Stimulated activated naive B cell treated with anti-CD40 and anti-IgM and Interleukin-4, amounts not matched to agents 10 μg/mL and 1 μg/mL and 100 μg/mL, for 72 hours (primary cell): Measurements from ENCODE around the gene PRDM2.

Experiments
- ATAC-seq, 2 donors: fragments of 150-1000 bp; cut with Tn5 transposase; replicated peaks; 2 replicates each; pipeline ENCODE4 v1.10.0; 2021; ENCODE audit warnings: moderate library complexity in 1 of 2
- DNase-seq: peaks from one replicate; pipeline ENCODE4 v3.0.0; 2021
- H3K27ac Mint-ChIP-seq: one replicate; pipeline ENCODE4 v1.8.0; 2022; ENCODE audit warnings: mild to moderate bottlenecking, mixed read lengths
- H3K27me3 Mint-ChIP-seq, 2 donors: one replicate each; pipeline ENCODE4 v1.8.0; 2022; ENCODE audit warnings: mixed read lengths in 2 of 2
- H3K36me3 Mint-ChIP-seq, 2 donors: one replicate each; pipeline ENCODE4 v1.8.0; 2022; ENCODE audit warnings: mixed read lengths in 2 of 2, mild to moderate bottlenecking in 1 of 2
- H3K4me1 Mint-ChIP-seq, 2 donors: one replicate each; pipeline ENCODE4 v1.8.0; 2022; ENCODE audit warnings: mixed read lengths in 2 of 2, mild to moderate bottlenecking in 1 of 2
- H3K4me3 Mint-ChIP-seq, 2 donors: one replicate each; pipeline ENCODE4 v1.8.0; 2022; ENCODE audit warnings: mild to moderate bottlenecking in 2 of 2, mixed read lengths in 2 of 2, moderate library complexity in 1 of 2
- H3K9me3 Mint-ChIP-seq, 2 donors: one replicate each; pipeline ENCODE4 v1.8.0; 2022; ENCODE audit warnings: mixed read lengths in 2 of 2, mild to moderate bottlenecking in 1 of 2

The PRDM2 gene

DNA sequence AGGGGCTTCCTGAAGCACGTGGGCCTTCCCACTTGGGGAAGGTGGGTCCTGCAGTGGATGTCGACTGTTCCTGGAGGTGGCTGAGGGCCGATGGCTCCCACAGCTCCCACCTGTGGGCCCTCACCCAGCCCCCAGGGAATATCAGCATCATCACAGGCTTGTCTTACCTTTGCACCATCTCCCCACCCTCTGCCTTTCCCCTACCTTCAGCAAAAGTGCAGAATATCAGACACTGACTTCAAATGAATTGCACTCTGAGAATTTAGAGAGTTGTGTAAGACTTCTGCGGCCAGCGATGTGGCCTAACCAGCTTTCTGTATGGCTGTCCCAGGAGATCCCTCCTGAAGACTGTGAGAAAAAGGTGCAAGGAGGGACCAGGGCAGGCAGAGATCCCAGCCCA, 105.4 kb downstream of the PRDM2 start:
- ATAC-seq: no peak
- Mint-ChIP-seq H3K27me3 (no peaks in the 10 kb centered on the region), H3K36me3 (peaks cover 37 to 59% of the 10 kb centered on the region in 2 donors), H3K4me1 (peaks cover 46% of the 10 kb centered on the region in 2 donors), H3K9me3 (no peaks in the 10 kb centered on the region), H3K27ac (no peak overlapping the region), H3K4me3 (no peak overlapping the region)
- DNase-seq: no peak

DNA sequence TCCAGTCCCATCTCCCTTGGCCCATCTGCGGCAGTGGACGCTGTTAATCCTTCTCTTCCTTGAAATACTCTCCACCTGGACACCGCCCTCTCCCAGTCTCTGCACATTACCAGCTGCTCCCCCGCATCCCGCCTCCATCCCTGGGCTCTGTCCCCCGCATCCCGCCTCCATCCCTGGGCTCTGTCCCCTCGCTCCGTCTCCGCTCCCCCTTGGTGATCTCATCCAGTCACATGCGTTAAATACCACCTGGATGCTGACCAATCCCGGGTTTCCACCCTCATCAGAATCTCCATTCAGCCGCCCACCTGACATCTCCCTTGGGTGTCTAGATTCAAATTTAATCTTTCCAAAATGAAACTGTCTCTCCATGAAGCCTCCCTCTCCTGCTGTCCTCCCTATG, 106.1 kb downstream of the PRDM2 start:
- H3K27me3 Mint-ChIP-seq: no peaks in the 10 kb centered on the region
- H3K36me3 Mint-ChIP-seq: peaks cover 37 to 59% of the 10 kb centered on the region in 2 donors
- peaks cover 41 to 46% of the 10 kb centered on the region in 2 donors for H3K4me1 Mint-ChIP-seq
- no peak for DNase-seq
- no peak for ATAC-seq
- peak overlapping the region; percentile 65 for H3K27ac Mint-ChIP-seq
- H3K4me3 Mint-ChIP-seq: no peak overlapping the region
- H3K9me3 Mint-ChIP-seq: no peaks in the 10 kb centered on the region

DNA sequence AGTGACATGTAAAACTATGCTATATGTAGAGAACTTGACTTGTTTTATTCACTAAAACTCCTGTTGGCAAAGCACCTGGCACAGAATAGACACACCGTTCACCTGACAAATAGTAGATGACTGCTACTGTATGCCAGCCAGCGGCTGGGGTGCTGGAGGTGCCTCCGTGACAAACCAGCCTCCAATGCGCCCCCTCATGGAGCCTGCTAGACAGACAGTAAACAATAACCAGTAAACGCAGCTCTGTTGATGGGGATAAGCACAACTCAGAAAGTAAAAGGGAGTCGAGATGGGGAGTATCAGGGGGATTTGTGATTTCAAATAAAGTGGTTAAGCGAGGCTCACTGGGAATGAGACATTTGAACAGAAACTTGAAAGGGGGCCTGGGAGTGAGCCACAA, 107.2 kb downstream of the PRDM2 start:
- no peak for ATAC-seq
- Mint-ChIP-seq H3K36me3 (peaks cover 44 to 67% of the 10 kb centered on the region in 2 donors), H3K9me3 (no peaks in the 10 kb centered on the region), H3K4me3 (no peak overlapping the region), H3K4me1 (peaks cover 42 to 52% of the 10 kb centered on the region in 2 donors), H3K27me3 (no peaks in the 10 kb centered on the region), H3K27ac (peak overlapping the region; percentile 43)
- DNase-seq: no peak

DNA sequence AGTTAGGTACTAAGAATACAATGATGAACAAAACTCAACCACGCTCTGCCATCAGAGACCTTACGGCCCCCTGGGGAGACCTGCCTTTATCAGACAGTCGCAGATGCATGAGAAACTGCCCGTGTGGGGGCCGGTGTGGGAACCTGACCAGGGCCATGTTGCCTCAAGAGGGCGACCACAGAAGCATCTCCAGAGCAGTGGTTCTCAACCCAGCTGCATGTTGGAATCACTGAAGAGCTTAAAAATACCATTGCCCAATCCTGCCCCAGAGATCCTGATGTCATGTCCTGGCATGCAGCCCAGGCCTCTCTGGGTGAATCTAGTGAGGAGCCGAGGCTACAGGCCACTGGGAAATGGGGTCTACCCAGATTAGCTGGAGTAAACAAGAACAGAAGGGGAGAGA, 108.7 kb downstream of the PRDM2 start:
- DNase-seq (no peak), ATAC-seq (peak in 1 of 2 donors; percentile 30)
- H3K27ac Mint-ChIP-seq: peak overlapping the region; percentile 44
- peaks cover 39 to 55% of the 10 kb centered on the region in 2 donors for H3K4me1 Mint-ChIP-seq
- H3K4me3 Mint-ChIP-seq: no peak overlapping the region
- no peaks in the 10 kb centered on the region for H3K27me3 Mint-ChIP-seq
- no peaks in the 10 kb centered on the region for H3K9me3 Mint-ChIP-seq
- peaks cover 41 to 64% of the 10 kb centered on the region in 2 donors for H3K36me3 Mint-ChIP-seq

- H3K4me1 Mint-ChIP-seq: peaks cover 42 to 51% of the 10 kb centered on the region in 2 donors
These were observed 109.6 kb downstream of the PRDM2 start for GRCh38 chr1:13809461-13810159.

DNA sequence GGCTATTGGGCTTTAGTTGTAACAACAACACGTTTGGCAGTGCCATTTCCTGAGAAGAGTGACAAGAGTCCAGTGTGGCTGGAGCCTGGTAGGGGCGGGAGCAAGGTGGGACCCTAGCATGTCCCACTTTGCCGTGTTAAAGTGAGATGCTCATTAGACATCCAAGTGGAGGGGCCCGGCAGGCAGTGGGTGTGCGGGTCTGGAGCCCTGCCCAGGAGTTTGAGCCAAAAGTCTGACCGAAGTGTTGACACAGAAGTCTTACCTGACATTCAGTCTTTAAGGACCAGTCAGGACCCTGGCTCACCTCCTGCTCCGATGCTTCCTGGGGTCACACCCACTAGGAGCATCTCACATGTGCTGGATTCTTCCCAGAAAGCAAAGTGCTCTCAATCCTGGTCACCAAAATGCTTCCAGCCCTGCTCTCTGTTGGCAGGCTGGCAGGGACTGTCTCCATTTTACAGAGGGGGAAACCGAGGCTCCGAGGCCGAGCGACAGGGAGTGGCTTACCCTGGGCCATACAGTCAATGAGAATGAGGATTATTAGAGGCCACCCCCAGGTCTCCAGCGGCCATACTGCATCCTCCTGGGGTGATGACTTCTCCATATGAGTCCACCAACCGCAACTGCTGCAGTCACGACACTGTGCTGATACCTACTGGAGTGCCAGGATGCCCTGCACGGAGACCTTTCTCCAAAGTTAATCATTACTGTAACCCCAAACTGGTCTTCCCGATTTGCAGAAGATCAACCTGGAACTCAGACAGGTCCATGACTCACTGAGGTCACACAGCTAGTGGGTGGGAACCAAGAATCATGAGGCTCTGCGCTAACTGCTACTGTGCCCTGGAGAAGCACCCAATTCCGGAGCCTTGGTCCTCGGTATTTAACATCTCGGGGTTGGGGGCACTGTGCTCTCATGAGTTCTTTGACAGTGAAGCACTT, 112.7 kb downstream of the PRDM2 start:
- Mint-ChIP-seq H3K36me3 (peaks cover 31 to 38% of the 10 kb centered on the region in 2 donors), H3K9me3 (no peaks in the 10 kb centered on the region)

More at GRCh38 chr1:13809461-13810159, 109.6 kb downstream of the PRDM2 start:
- no peak for ATAC-seq
- Mint-ChIP-seq H3K36me3 (peaks cover 37 to 57% of the 10 kb centered on the region in 2 donors), H3K4me3 (no peak overlapping the region), H3K27ac (no peak overlapping the region), H3K27me3 (no peaks in the 10 kb centered on the region), H3K9me3 (no peaks in the 10 kb centered on the region)
- DNase-seq: no peak

GRCh38 chr1:13813398-13814012, 113.5 kb downstream of the PRDM2 start:
- no peak overlapping the region for H3K4me3 Mint-ChIP-seq
- H3K27me3 Mint-ChIP-seq: no peaks in the 10 kb centered on the region
- H3K4me1 Mint-ChIP-seq: peaks cover 19 to 27% of the 10 kb centered on the region in 2 donors
- peak; percentile 51 to 53 for ATAC-seq
- DNase-seq: no peak
- H3K27ac Mint-ChIP-seq: no peak overlapping the region
- H3K36me3 Mint-ChIP-seq: peaks cover 32 to 39% of the 10 kb centered on the region in 2 donors
- no peaks in the 10 kb centered on the region for H3K9me3 Mint-ChIP-seq

More for the DNA sequence above, 112.7 kb downstream of the PRDM2 start:
- ATAC-seq (no peak), DNase-seq (no peak)
- Mint-ChIP-seq H3K27me3 (no peaks in the 10 kb centered on the region), H3K27ac (no peak overlapping the region), H3K4me1 (peaks cover 26 to 31% of the 10 kb centered on the region in 2 donors), H3K4me3 (no peak overlapping the region)

- no peak overlapping the region for H3K4me3 Mint-ChIP-seq
- H3K27ac Mint-ChIP-seq: no peak overlapping the region
These were observed 114.1 kb downstream of the PRDM2 start for GRCh38 chr1:13814131-13814530.

GRCh38 chr1:13816016-13816760, 116.2 kb downstream of the PRDM2 start:
- Mint-ChIP-seq H3K4me3 (no peak overlapping the region), H3K36me3 (peaks cover 27 to 28% of the 10 kb centered on the region in 2 donors), H3K9me3 (no peaks in the 10 kb centered on the region), H3K27ac (no peak overlapping the region), H3K27me3 (no peaks in the 10 kb centered on the region), H3K4me1 (peaks cover 13% of the 10 kb centered on the region in 2 donors)
- no peak for DNase-seq
- no peak for ATAC-seq

More at GRCh38 chr1:13814131-13814530, 114.1 kb downstream of the PRDM2 start:
- H3K9me3 Mint-ChIP-seq: no peaks in the 10 kb centered on the region
- ATAC-seq (no peak), DNase-seq (no peak)
- peaks cover 13 to 24% of the 10 kb centered on the region in 2 donors for H3K4me1 Mint-ChIP-seq
- peaks cover 32 to 36% of the 10 kb centered on the region in 2 donors for H3K36me3 Mint-ChIP-seq
- no peaks in the 10 kb centered on the region for H3K27me3 Mint-ChIP-seq

- Mint-ChIP-seq H3K36me3 (peaks cover 24 to 30% of the 10 kb centered on the region in 2 donors), H3K27me3 (no peaks in the 10 kb centered on the region), H3K9me3 (no peaks in the 10 kb centered on the region), H3K4me3 (no peak overlapping the region), H3K27ac (no peak overlapping the region), H3K4me1 (peaks cover 4 to 8% of the 10 kb centered on the region in 2 donors)
- DNase-seq: no peak
- no peak for ATAC-seq
These were observed 117.9 kb downstream of the PRDM2 start for GRCh38 chr1:13817906-13818305.

DNA sequence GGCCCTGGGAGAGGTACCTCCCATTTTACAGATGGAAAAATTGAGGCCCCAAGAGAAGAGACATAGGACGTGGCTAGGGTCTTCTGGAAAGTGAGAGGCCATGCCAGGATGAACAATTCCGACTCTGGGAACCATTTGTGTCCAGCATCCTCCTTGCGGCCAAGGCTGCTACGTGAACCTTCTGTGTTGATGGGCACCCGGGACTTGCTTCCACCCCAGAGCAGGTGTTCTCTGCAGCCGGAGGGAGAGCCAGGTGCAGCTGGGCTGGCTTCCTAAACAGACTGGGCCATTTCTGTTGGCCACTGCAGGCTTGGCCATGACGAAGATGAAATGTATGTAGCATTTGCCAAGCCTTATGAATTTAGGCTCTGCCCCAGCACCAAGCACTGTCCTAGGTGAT, 118.9 kb downstream of the PRDM2 start:
- H3K4me3 Mint-ChIP-seq: no peak overlapping the region
- no peak for ATAC-seq
- H3K27ac Mint-ChIP-seq: no peak overlapping the region
- H3K27me3 Mint-ChIP-seq: no peaks in the 10 kb centered on the region
- H3K36me3 Mint-ChIP-seq: peaks cover 34 to 37% of the 10 kb centered on the region in 2 donors
- H3K4me1 Mint-ChIP-seq: peaks cover 0 to 1% of the 10 kb centered on the region in 2 donors
- H3K9me3 Mint-ChIP-seq: no peaks in the 10 kb centered on the region
- DNase-seq: no peak

GRCh38 chr1:13819642-13820041, 119.7 kb downstream of the PRDM2 start:
- no peak overlapping the region for H3K4me3 Mint-ChIP-seq
- DNase-seq: no peak
- H3K27me3 Mint-ChIP-seq: no peaks in the 10 kb centered on the region
- H3K4me1 Mint-ChIP-seq: no peaks in the 10 kb centered on the region
- H3K36me3 Mint-ChIP-seq: peaks cover 36 to 38% of the 10 kb centered on the region in 2 donors
- no peaks in the 10 kb centered on the region for H3K9me3 Mint-ChIP-seq
- H3K27ac Mint-ChIP-seq: no peak overlapping the region
- ATAC-seq: no peak

DNA sequence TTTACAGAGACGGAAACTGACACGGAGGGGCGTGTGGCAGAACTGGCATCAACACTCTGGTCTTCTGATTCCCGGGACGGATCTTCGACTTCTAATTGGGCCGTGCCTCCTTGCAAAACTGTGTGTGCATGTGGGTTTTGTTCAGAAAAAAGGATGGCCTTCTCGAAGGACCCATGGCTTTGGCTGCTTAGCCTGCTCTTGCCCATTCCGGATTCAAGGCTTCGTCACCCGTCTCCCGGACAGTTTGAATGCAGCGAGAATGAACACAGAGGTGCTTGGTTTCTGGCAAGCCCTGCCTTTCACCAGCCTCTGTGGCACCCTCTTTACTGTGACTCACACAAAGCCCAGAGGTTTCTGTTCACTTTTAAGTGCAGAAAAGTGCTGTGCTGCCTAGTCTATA, 120.1 kb downstream of the PRDM2 start:
- Mint-ChIP-seq H3K4me1 (no peaks in the 10 kb centered on the region), H3K27ac (no peak overlapping the region), H3K36me3 (peaks cover 36 to 40% of the 10 kb centered on the region in 2 donors), H3K27me3 (no peaks in the 10 kb centered on the region), H3K9me3 (no peaks in the 10 kb centered on the region), H3K4me3 (no peak overlapping the region)
- DNase-seq: no peak
- ATAC-seq: no peak

DNA sequence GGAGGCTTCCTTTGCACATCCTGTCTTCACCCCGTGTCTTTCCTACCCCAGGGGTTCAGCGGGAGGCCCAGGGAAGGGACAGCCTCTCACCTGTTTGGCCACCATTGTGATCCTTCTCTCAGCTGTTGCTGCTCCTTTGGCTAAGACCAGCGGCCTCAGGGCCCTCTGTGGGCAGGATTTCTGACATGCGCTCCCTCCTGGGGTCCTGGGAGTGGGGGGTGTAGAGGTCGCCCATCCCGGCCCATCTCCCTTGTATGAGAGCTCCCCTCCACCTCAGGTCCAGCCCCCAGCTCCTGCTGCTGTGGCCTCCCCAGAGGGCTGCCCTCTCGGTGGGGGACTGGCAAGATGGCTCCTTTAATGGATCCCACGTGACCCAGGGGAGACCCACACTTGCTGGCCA, 120.5 kb downstream of the PRDM2 start:
- ATAC-seq (no peak), DNase-seq (no peak)
- no peaks in the 10 kb centered on the region for H3K9me3 Mint-ChIP-seq
- no peaks in the 10 kb centered on the region for H3K4me1 Mint-ChIP-seq
- H3K36me3 Mint-ChIP-seq: peaks cover 36 to 40% of the 10 kb centered on the region in 2 donors
- no peak overlapping the region for H3K4me3 Mint-ChIP-seq
- peak overlapping the region; percentile 56 for H3K27ac Mint-ChIP-seq
- no peaks in the 10 kb centered on the region for H3K27me3 Mint-ChIP-seq
